SK-N-SH (cell line): ENCODE results near the gene BLID. TPM values are rescaled to one million over a fixed set of nuclear protein-coding genes. Genes with fewer than 3 reads are reported as not detected.

Experiments
- CTCF ChIA-PET: fragments of 300-600, 350-600 bp; formaldehyde crosslinking; extraction: SDS; loops from one replicate; lab custom pipeline; 2021; lab: Yijun Ruan, JAX
- POLR2A ChIA-PET: fragments of 350-600 bp; sonication (Branson Sonifier 250); formaldehyde crosslinking; extraction: SDS; loops from one replicate; lab custom pipeline; 2020; ENCODE audit warnings: antibody characterized with exemption, inconsistent platforms; lab: Yijun Ruan, JAX
- DNase-seq: peaks from one replicate; pipeline ENCODE4 v3.0.0; 2012
- H2AFZ ChIP-seq: fragments of 200-600 bp; sonication (generic); 2 replicates; pipeline ENCODE4 v1.8.1; 2016; ENCODE audit warnings: antibody characterized with exemption, mild to moderate bottlenecking, low read depth
- H3F3A ChIP-seq: fragments of 200-600 bp; sonication (generic); replicated peaks from 2 replicates; pipeline ENCODE3; 2016; ENCODE audit warnings: antibody characterized with exemption, mild to moderate bottlenecking; ENCODE audit not compliant: insufficient read depth
- H3K27ac ChIP-seq, 2 experiments: fragments of 200-500 bp in 1 of 2; fragments of 200-600 bp in 1 of 2; sonication (Bioruptor generic) in 1 of 2; sonication (generic), shearing (Covaris generic) in 1 of 2; 2 replicates each; pipeline versions ENCODE4 v1.5.1 to v1.6.1; 2014 to 2016; ENCODE audit warnings: low read depth in 2 of 2, inconsistent platforms in 1 of 2, low read length in 1 of 2, mild to moderate bottlenecking in 1 of 2, mixed read lengths in 1 of 2
- H3K27me3 ChIP-seq: fragments of 200-600 bp; sonication (generic), shearing (Covaris generic); 2 replicates; pipeline ENCODE4 v1.6.1; 2016; ENCODE audit warnings: mixed run types; ENCODE audit not compliant: insufficient read depth
- H3K36me3 ChIP-seq, 2 experiments: fragments of 200-500 bp in 1 of 2; fragments of 200-600 bp in 1 of 2; sonication (Bioruptor generic) in 1 of 2; sonication (generic) in 1 of 2; replicated peaks in 1 of 2; 2 replicates each; pipeline versions ENCODE3 to v1.5.1; 2014 to 2016; ENCODE audit warnings: low read length in 1 of 2, mild to moderate bottlenecking in 1 of 2; ENCODE audit not compliant: insufficient read depth in 2 of 2, control insufficient read depth in 1 of 2
- H3K4me1 ChIP-seq, 2 experiments: fragments of 200-500 bp in 1 of 2; fragments of 200-600 bp in 1 of 2; sonication (Bioruptor generic) in 1 of 2; sonication (generic), shearing (Covaris generic) in 1 of 2; 2 replicates each; pipeline versions ENCODE4 v1.5.1 to v1.6.1; 2014 to 2016; ENCODE audit warnings: low read depth in 1 of 2, low read length in 1 of 2, mixed run types in 1 of 2; ENCODE audit not compliant: insufficient read depth in 2 of 2, control insufficient read depth in 1 of 2
- H3K4me2 ChIP-seq: fragments of 200-600 bp; sonication (generic), shearing (Covaris generic); 2 replicates; pipeline ENCODE4 v1.6.1; 2017; ENCODE audit warnings: mixed run types
- H3K4me3 ChIP-seq, 2 experiments: fragments of 200-500 bp in 1 of 2; fragments of 200-600 bp in 1 of 2; sonication (Bioruptor generic) in 1 of 2; sonication (generic), shearing (Covaris generic) in 1 of 2; 2 replicates each; pipeline versions ENCODE4 v1.5.1 to v1.8.1; 2014 to 2016; ENCODE audit warnings: low read depth in 2 of 2, inconsistent platforms in 1 of 2, low read length in 1 of 2, mild to moderate bottlenecking in 1 of 2, mixed read lengths in 1 of 2, moderate library complexity in 1 of 2
- H3K79me2 ChIP-seq: fragments of 200-600 bp; sonication (generic); 2 replicates; pipeline ENCODE4 v1.8.1; 2017; ENCODE audit warnings: mild to moderate bottlenecking; ENCODE audit not compliant: insufficient read depth
- H3K9ac ChIP-seq: fragments of 200-600 bp; sonication (generic); 2 replicates; pipeline ENCODE4 v1.6.1; 2017; ENCODE audit warnings: mixed run types
- H3K9me2 ChIP-seq: fragments of 200-600 bp; sonication (generic); 2 replicates; pipeline ENCODE4 v1.6.1; 2017; ENCODE audit warnings: mixed run types
- H3K9me3 ChIP-seq: fragments of 200-600 bp; sonication (generic); 2 replicates; pipeline ENCODE4 v1.6.1; 2017; ENCODE audit warnings: mixed run types, mild to moderate bottlenecking, moderate library complexity
- H4K20me1 ChIP-seq: fragments of 200-600 bp; sonication (generic); 2 replicates; pipeline ENCODE4 v1.6.1; 2017; ENCODE audit warnings: mild to moderate bottlenecking, mixed run types; ENCODE audit not compliant: insufficient read depth
- CHD2 ChIP-seq: fragments of 150-350 bp; IDR thresholded peaks from 2 replicates; pipeline ENCODE4 v1.6.1; 2018; ENCODE audit warnings: low read length; ENCODE audit not compliant: partially characterized antibody
- ELF1 ChIP-seq: IDR thresholded peaks from 2 replicates; pipeline ENCODE4 v1.4.0; 2012
- EP300 ChIP-seq, 2 experiments: IDR thresholded peaks; 2 replicates each; pipeline versions ENCODE4 v1.4.0 to v1.6.1; 2012; ENCODE audit warnings: borderline replicate concordance in 1 of 2, low read depth in 1 of 2, low read length in 1 of 2
- EZH2phosphoT487 ChIP-seq: fragments of 200-600 bp; sonication (generic); IDR thresholded peaks from 2 replicates; pipeline ENCODE4 v1.6.1; 2017; ENCODE audit warnings: low read depth, mixed run types, mild to moderate bottlenecking, antibody characterized with exemption, moderate library complexity, borderline replicate concordance
- FOSL2 ChIP-seq: IDR thresholded peaks from 2 replicates; pipeline ENCODE4 v1.4.0; 2012; ENCODE audit warnings: low read depth, mild to moderate bottlenecking, moderate library complexity, borderline replicate concordance
- FOXJ3 ChIP-seq: sonication (generic); formaldehyde crosslinking; IDR thresholded peaks from 2 replicates; pipeline ENCODE4 v1.5.1; 2020; ENCODE audit warnings: mild to moderate bottlenecking, missing genetic modification reagents
- GABPA ChIP-seq: IDR thresholded peaks from 2 replicates; pipeline ENCODE4 v1.4.0; 2012; ENCODE audit warnings: low read depth, mild to moderate bottlenecking
- GATA2 ChIP-seq: sonication (generic); formaldehyde crosslinking; IDR thresholded peaks from 2 replicates; pipeline ENCODE4 v1.5.0; 2020; ENCODE audit warnings: mild to moderate bottlenecking, missing genetic modification reagents
- JUND ChIP-seq: IDR thresholded peaks from 2 replicates; pipeline ENCODE4 v1.4.0; 2012
- NFIC ChIP-seq: IDR thresholded peaks from 2 replicates; pipeline ENCODE4 v1.4.0; 2012; ENCODE audit warnings: borderline replicate concordance
- NRF1 ChIP-seq: IDR thresholded peaks from 2 replicates; pipeline ENCODE4 v1.6.1; 2012; ENCODE audit warnings: low read depth, mild to moderate bottlenecking, low read length
- PBX3 ChIP-seq: IDR thresholded peaks from 2 replicates; pipeline ENCODE4; 2012
- POLR2AphosphoS5 ChIP-seq: IDR thresholded peaks from 2 replicates; pipeline ENCODE4 v1.6.1; 2012; ENCODE audit warnings: low read depth, low read length
- RAD21 ChIP-seq: IDR thresholded peaks from 2 replicates; pipeline ENCODE4 v1.6.1; 2012; ENCODE audit warnings: mild to moderate bottlenecking, low read length
- RCOR1 ChIP-seq: fragments of 150-350 bp; IDR thresholded peaks from 2 replicates; pipeline ENCODE4 v1.6.1; 2017; ENCODE audit warnings: antibody characterized with exemption, low read length
- REST ChIP-seq: IDR thresholded peaks from 2 replicates; pipeline ENCODE4 v1.6.1; 2012; ENCODE audit warnings: mild to moderate bottlenecking, low read depth, low read length, moderate library complexity
- RXRA ChIP-seq: IDR thresholded peaks from 2 replicates; pipeline ENCODE4 v1.4.0; 2012; ENCODE audit warnings: low read depth, mild to moderate bottlenecking, borderline replicate concordance
- SIN3A ChIP-seq: IDR thresholded peaks from 2 replicates; pipeline ENCODE4 v1.6.1; 2012; ENCODE audit warnings: low read depth, mild to moderate bottlenecking, low read length, moderate library complexity, borderline replicate concordance
- SMC3 ChIP-seq: IDR thresholded peaks from 2 replicates; pipeline ENCODE4 v1.6.1; 2012; ENCODE audit warnings: low read depth, low read length, improper control_type of control experiment
- TAF1 ChIP-seq: IDR thresholded peaks from 2 replicates; pipeline ENCODE4 v1.6.1; 2012; ENCODE audit warnings: low read depth, mild to moderate bottlenecking, low read length, moderate library complexity, borderline replicate concordance
- TCF12 ChIP-seq: IDR thresholded peaks from 2 replicates; pipeline ENCODE4 v1.4.0; 2012
- USF2 ChIP-seq: fragments of 150-350 bp; IDR thresholded peaks from 2 replicates; pipeline ENCODE4 v1.6.1; 2017; ENCODE audit warnings: antibody characterized with exemption, low read length, low read depth, borderline replicate concordance
- WGBS: methylation state at CpG from one replicate; pipeline ENCODE4 v1.1.6; 2017; ENCODE audit warnings: low lambda C conversion rate; 5-methylcytosine and 5-hydroxymethylcytosine counted together
- polyA plus RNA-seq, 3 experiments: library from polyadenylated mRNA; depleted of rRNA; stranded (reverse); fragments of >200 nt; gene quantifications; 2 replicates each; pipeline ENCODE4 v1.2.3, GENCODE V29; 2012
- TF ChIP-seq, protein P1 (sequence below): fragments of 200-600 bp; sonication (generic); IDR thresholded peaks from 2 replicates; pipeline ENCODE4 v1.6.1; 2017; ENCODE audit warnings: antibody characterized with exemption, mild to moderate bottlenecking, moderate library complexity
- TF ChIP-seq, protein P2 (sequence below): IDR thresholded peaks from 2 replicates; pipeline ENCODE4 v1.4.0; 2012; ENCODE audit warnings: low read depth, borderline replicate concordance
- TF ChIP-seq, protein P3 (sequence below): IDR thresholded peaks from 2 replicates; pipeline ENCODE4 v1.4.0; 2012; ENCODE audit warnings: low read depth

The BLID gene
- polyA plus RNA-seq, 1 of the 3 experiments (the other 2 are of a cell fraction), result not detected

DNA sequence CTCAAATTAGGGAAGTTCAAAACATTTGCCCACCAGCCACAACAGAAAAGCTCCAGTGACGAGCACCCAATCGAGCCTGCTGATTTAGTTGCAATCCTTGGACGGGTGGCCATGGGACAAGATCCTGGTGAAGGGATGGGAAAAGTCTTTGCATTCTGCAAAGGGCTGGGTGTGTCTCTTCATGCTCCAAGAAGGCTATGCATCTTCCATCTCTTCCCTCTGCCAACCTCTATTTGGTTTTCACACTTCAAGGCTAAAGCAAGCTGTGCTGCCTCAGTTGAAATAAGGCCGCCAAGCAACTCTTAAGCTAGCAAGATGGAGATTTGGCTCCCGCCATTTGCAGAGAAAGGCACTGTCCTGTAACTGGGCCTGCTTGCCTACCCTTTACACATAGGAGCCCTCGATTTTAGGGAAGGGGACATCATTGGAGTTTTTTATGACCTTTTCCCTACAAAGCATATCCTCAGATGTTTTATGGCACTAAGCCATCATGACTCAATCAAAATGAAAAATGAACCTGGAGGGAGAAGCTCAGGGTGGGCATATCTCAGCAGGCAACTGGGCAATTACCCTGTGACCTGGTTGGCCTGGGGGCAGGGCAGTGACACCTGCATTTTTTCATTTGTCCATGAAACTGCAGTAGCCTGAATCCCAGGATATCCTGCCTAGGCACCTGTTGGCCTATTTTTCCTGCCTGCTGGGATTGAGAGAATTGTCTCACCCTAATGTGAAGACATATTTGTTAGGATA, 45.0 kb upstream of the BLID start:
- Histone ChIP-seq H4K20me1 (peaks cover 98% of the 10 kb centered on the region), H3K36me3 (peaks cover 0 to 77% of the 10 kb centered on the region in 2 experiments), H2AFZ (no peak overlapping the region), H3F3A (peaks cover 62% of the 10 kb centered on the region), H3K9ac (no peak overlapping the region), H3K27ac (peak overlapping the region in 1 of 2 experiments; percentile 87; a peak in 2 of 4 replicates), H3K27me3 (no peaks in the 10 kb centered on the region), H3K9me2 (no peaks in the 10 kb centered on the region), H3K4me1 (peaks cover 25 to 72% of the 10 kb centered on the region in 2 experiments), H3K79me2 (peaks cover 100% of the 10 kb centered on the region), H3K9me3 (no peaks in the 10 kb centered on the region), H3K4me3 (no peak overlapping the region), H3K4me2 (peak overlapping the region; percentile 75)
- TF ChIP-seq RAD21, result no peak
- TF ChIP-seq FOSL2, result no peak
- no peak for TF ChIP-seq NRF1
- TF ChIP-seq POLR2AphosphoS5, result no peak
- no peak for TF ChIP-seq EZH2phosphoT487
- TF ChIP-seq JUND, result peak; percentile 4; the same call in 1 of the 2 replicates
- TF ChIP-seq SMC3, result no peak
- no peak for TF ChIP-seq USF2
- TF ChIP-seq TAF1, result no peak
- no peak for TF ChIP-seq FOXJ3
- TF ChIP-seq CHD2, result no peak
- TF ChIP-seq RCOR1, result no peak
- TF ChIP-seq, protein P1, sequence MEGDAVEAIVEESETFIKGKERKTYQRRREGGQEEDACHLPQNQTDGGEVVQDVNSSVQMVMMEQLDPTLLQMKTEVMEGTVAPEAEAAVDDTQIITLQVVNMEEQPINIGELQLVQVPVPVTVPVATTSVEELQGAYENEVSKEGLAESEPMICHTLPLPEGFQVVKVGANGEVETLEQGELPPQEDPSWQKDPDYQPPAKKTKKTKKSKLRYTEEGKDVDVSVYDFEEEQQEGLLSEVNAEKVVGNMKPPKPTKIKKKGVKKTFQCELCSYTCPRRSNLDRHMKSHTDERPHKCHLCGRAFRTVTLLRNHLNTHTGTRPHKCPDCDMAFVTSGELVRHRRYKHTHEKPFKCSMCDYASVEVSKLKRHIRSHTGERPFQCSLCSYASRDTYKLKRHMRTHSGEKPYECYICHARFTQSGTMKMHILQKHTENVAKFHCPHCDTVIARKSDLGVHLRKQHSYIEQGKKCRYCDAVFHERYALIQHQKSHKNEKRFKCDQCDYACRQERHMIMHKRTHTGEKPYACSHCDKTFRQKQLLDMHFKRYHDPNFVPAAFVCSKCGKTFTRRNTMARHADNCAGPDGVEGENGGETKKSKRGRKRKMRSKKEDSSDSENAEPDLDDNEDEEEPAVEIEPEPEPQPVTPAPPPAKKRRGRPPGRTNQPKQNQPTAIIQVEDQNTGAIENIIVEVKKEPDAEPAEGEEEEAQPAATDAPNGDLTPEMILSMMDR, result no peak
- TF ChIP-seq GATA2 (CRISPR knock-in tag), result no peak
- no peak for TF ChIP-seq RXRA
- no peak for TF ChIP-seq REST
- no peak for TF ChIP-seq SIN3A
- TF ChIP-seq, protein P2, sequence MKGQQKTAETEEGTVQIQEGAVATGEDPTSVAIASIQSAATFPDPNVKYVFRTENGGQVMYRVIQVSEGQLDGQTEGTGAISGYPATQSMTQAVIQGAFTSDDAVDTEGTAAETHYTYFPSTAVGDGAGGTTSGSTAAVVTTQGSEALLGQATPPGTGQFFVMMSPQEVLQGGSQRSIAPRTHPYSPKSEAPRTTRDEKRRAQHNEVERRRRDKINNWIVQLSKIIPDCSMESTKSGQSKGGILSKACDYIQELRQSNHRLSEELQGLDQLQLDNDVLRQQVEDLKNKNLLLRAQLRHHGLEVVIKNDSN, result no peak
- peak; percentile 20; the same call in 1 of the 2 replicates for TF ChIP-seq PBX3
- TF ChIP-seq TCF12, result peak; percentile 32; the same call in 1 of the 2 replicates
- peak; percentile 29; the same call in 1 of the 2 replicates for TF ChIP-seq NFIC
- TF ChIP-seq ELF1, result no peak
- no peak for TF ChIP-seq EP300 (IDR thresholded peaks at IDR 0.05; ENCODE audit: borderline replicate concordance in 1 of 2, low read depth in 1 of 2, low read length in 1 of 2)
- TF ChIP-seq, protein P3, sequence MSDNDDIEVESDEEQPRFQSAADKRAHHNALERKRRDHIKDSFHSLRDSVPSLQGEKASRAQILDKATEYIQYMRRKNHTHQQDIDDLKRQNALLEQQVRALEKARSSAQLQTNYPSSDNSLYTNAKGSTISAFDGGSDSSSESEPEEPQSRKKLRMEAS, result no peak
- no peak for TF ChIP-seq GABPA
- WGBS, result 91% methylated on average over 6 of the region's 6 CpGs
- CTCF ChIA-PET, result interaction anchor here (1.4 to 2.1 kb wide), 2 partner anchors 8 to 505 kb away, joined by 3 to 6 read pairs; no protein-coding TSS in a partner anchor
- POLR2A ChIA-PET, result no interaction called here
- no peak for DNase-seq
